GM12878 (cell line): Measurements from ENCODE around the gene THOC3.
"Not testable (repeated sequence)": the region's sequence is repeated elsewhere in the genome, so short reads cannot be mapped to it uniquely, and the experiment has no call there.

Source experiments
- BCL11A ChIP-seq: IDR thresholded peaks from 2 replicates; pipeline ENCODE4 v1.6.1; 2011; ENCODE audit warnings: low read depth, low read length
- ZZZ3 ChIP-seq: IDR thresholded peaks from 2 replicates; pipeline ENCODE4 v1.6.1; 2011; ENCODE audit warnings: low read depth; ENCODE audit not compliant: control insufficient read depth, insufficient read length
- TF ChIP-seq, protein P1 (sequence below), 3 experiments: IDR thresholded peaks in 2 of 3; conservative IDR thresholded peaks in 1 of 3; 2 replicates each; pipeline ENCODE4 v1.5.1; 2011; ENCODE audit warnings: low read depth in 3 of 3, low read length in 3 of 3, mild to moderate bottlenecking in 3 of 3, control low read depth in 2 of 3, moderate library complexity in 2 of 3, inconsistent platforms in 1 of 3, mixed read lengths in 1 of 3; ENCODE audit not compliant: control insufficient read depth in 2 of 3, insufficient read depth in 1 of 3; ENCODE audit errors: extremely low read depth in 1 of 3
- TF ChIP-seq, protein P2 (sequence below): IDR thresholded peaks from 2 replicates; pipeline ENCODE4 v1.6.1; 2012; ENCODE audit warnings: low read length, inconsistent platforms

DNA sequence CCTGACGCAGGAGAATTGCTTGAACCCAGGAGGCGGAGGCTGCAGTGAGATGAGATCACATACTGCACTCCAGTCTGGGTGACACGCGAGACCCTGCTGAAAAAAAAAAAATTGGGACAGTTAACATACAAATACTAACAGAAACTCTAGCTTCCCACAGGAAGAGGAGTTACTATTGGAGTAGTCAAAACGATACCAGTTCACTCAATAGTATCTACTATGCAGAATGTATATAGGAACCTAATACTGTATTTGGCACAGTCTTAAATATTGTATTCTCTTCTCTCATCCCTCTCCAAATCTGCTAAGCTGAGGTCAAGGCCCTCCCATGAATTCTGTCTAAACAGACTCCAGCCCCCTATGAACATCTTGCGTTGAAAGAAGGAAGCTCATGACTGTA lies 27.4 kb upstream of the THOC3 start:
- not testable (repeated sequence) for TF ChIP-seq BCL11A, ZZZ3
- TF ChIP-seq, protein P1, sequence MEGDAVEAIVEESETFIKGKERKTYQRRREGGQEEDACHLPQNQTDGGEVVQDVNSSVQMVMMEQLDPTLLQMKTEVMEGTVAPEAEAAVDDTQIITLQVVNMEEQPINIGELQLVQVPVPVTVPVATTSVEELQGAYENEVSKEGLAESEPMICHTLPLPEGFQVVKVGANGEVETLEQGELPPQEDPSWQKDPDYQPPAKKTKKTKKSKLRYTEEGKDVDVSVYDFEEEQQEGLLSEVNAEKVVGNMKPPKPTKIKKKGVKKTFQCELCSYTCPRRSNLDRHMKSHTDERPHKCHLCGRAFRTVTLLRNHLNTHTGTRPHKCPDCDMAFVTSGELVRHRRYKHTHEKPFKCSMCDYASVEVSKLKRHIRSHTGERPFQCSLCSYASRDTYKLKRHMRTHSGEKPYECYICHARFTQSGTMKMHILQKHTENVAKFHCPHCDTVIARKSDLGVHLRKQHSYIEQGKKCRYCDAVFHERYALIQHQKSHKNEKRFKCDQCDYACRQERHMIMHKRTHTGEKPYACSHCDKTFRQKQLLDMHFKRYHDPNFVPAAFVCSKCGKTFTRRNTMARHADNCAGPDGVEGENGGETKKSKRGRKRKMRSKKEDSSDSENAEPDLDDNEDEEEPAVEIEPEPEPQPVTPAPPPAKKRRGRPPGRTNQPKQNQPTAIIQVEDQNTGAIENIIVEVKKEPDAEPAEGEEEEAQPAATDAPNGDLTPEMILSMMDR (IDR thresholded peaks at IDR 0.05 in 2 of 3, conservative IDR thresholded peaks at IDR 0.05 in 1 of 3; ENCODE audit: control insufficient read depth in 2 of 3, extremely low read depth in 1 of 3, insufficient read depth in 1 of 3, low read depth in 3 of 3, low read length in 3 of 3) = not testable (repeated sequence)
- TF ChIP-seq, protein P2, sequence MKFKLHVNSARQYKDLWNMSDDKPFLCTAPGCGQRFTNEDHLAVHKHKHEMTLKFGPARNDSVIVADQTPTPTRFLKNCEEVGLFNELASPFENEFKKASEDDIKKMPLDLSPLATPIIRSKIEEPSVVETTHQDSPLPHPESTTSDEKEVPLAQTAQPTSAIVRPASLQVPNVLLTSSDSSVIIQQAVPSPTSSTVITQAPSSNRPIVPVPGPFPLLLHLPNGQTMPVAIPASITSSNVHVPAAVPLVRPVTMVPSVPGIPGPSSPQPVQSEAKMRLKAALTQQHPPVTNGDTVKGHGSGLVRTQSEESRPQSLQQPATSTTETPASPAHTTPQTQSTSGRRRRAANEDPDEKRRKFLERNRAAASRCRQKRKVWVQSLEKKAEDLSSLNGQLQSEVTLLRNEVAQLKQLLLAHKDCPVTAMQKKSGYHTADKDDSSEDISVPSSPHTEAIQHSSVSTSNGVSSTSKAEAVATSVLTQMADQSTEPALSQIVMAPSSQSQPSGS = not testable (repeated sequence)
